Measurements from ENCODE around the gene CDH13. TPM values are rescaled to one million over a fixed set of nuclear protein-coding genes. Genes with fewer than 3 reads are reported as not detected.

CDH13 gene
- total and polyA plus RNA-seq, 10 of the 15 experiments (the other 5 are each of a cell fraction or from before 2014, with no cell fraction given): under 0.01 to 0.05 TPM; not detected in 8

DNA sequence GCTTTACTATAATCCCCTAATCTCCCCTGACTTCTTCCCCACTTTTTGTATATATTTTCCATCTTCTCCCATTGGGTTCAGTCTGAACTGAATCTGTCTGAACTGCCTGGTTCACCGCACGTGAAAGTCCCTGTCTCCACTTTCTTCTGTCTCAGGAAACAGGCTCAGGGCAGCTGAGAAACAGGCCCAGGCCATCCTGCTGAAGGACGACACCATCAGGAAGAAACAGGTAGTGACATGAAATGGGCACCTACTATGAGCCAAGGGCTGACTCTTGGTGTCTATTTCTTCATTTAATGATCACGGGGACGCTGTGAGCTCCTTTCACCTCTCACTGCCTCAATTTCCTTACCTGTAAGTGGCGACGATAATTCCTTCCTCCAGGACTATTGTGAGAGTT is 1090.5 kb downstream of the CDH13 start:
- TF ChIP-seq, protein P1, sequence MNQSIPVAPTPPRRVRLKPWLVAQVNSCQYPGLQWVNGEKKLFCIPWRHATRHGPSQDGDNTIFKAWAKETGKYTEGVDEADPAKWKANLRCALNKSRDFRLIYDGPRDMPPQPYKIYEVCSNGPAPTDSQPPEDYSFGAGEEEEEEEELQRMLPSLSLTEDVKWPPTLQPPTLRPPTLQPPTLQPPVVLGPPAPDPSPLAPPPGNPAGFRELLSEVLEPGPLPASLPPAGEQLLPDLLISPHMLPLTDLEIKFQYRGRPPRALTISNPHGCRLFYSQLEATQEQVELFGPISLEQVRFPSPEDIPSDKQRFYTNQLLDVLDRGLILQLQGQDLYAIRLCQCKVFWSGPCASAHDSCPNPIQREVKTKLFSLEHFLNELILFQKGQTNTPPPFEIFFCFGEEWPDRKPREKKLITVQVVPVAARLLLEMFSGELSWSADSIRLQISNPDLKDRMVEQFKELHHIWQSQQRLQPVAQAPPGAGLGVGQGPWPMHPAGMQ (IDR thresholded peaks at IDR 0.05; ENCODE audit: borderline replicate concordance): no peak
- TF ChIP-seq SRF (IDR thresholded peaks at IDR 0.05; ENCODE audit: low read depth in 2 of 2, low read length in 2 of 2): no peak
- TF ChIP-seq, protein P2, sequence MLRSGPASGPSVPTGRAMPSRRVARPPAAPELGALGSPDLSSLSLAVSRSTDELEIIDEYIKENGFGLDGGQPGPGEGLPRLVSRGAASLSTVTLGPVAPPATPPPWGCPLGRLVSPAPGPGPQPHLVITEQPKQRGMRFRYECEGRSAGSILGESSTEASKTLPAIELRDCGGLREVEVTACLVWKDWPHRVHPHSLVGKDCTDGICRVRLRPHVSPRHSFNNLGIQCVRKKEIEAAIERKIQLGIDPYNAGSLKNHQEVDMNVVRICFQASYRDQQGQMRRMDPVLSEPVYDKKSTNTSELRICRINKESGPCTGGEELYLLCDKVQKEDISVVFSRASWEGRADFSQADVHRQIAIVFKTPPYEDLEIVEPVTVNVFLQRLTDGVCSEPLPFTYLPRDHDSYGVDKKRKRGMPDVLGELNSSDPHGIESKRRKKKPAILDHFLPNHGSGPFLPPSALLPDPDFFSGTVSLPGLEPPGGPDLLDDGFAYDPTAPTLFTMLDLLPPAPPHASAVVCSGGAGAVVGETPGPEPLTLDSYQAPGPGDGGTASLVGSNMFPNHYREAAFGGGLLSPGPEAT (IDR thresholded peaks at IDR 0.05; ENCODE audit: low read depth): no peak
- TF ChIP-seq GABPA (IDR thresholded peaks at IDR 0.05; ENCODE audit: low read depth): no peak
- TF ChIP-seq RBBP5 (conservative IDR thresholded peaks at IDR 0.05): no peak
- no peak for TF ChIP-seq PML (IDR thresholded peaks at IDR 0.05; ENCODE audit: low read length)
- no peak for TF ChIP-seq SUPT20H (IDR thresholded peaks at IDR 0.05; ENCODE audit: borderline replicate concordance, control insufficient read depth, low read depth, low read length)
- TF ChIP-seq MEF2B (IDR thresholded peaks at IDR 0.05; ENCODE audit: partially characterized antibody, poor library complexity, severe bottlenecking): no peak
- no peak for TF ChIP-seq SMARCA5 (IDR thresholded peaks at IDR 0.05)
- TF ChIP-seq, protein P3, sequence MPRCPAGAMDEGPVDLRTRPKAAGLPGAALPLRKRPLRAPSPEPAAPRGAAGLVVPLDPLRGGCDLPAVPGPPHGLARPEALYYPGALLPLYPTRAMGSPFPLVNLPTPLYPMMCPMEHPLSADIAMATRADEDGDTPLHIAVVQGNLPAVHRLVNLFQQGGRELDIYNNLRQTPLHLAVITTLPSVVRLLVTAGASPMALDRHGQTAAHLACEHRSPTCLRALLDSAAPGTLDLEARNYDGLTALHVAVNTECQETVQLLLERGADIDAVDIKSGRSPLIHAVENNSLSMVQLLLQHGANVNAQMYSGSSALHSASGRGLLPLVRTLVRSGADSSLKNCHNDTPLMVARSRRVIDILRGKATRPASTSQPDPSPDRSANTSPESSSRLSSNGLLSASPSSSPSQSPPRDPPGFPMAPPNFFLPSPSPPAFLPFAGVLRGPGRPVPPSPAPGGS (IDR thresholded peaks at IDR 0.05; ENCODE audit: borderline replicate concordance, insufficient read depth, low read depth, low read length, poor library complexity, severe bottlenecking): no peak
- Histone ChIP-seq H3K4me1 (ENCODE audit: control insufficient read depth, insufficient read depth, low read length) (no peaks in the 10 kb centered on the region), H3K9ac (ENCODE audit: control insufficient read depth, insufficient read depth, low read length) (no peak overlapping the region), H3K9me3 (replicated peaks; ENCODE audit: control insufficient read depth, insufficient read depth, low read length) (no peaks in the 10 kb centered on the region), H3K79me2 (ENCODE audit: control insufficient read depth, insufficient read depth, low read length) (no peaks in the 10 kb centered on the region), H3K36me3 (ENCODE audit: control insufficient read depth in 2 of 2, insufficient read depth in 2 of 2, low read length in 1 of 2) (no peaks in the 10 kb centered on the region), H3K27me3 (replicated peaks in 1 of 2; ENCODE audit: control insufficient read depth in 2 of 2, insufficient read depth in 2 of 2, low read length in 1 of 2) (no peaks in the 10 kb centered on the region), H3K27ac (ENCODE audit: control insufficient read depth, insufficient read depth) (no peak overlapping the region), H4K20me1 (ENCODE audit: control insufficient read depth, insufficient read depth) (no peaks in the 10 kb centered on the region), H2AFZ (ENCODE audit: control insufficient read depth, low read depth, low read length) (no peak overlapping the region), H3K4me3 (no peak overlapping the region), H3K4me2 (ENCODE audit: control insufficient read depth, insufficient read depth) (no peak overlapping the region)
- ATAC-seq (no peak), FAIRE-seq (no peak), DNase-seq (ENCODE audit: low read depth, low spot score) (no peak)
- intact Hi-C loops (cut with micrococcal nuclease; ENCODE audit: unreplicated experiment): no loop called here
- SMC1A ChIA-PET (ENCODE audit: uncharacterized antibody, unreplicated experiment): interaction anchor here (0.6 kb wide), 1 partner anchor 102 kb away, joined by 3 read pairs; no protein-coding TSS in a partner anchor
- BruUV-seq (replicated peaks): no TSS peak
- POLR2A ChIA-PET: no interaction called here
- RAD21 ChIA-PET (ENCODE audit: unreplicated experiment): no interaction called here
- CTCF ChIA-PET: no interaction called here
- WGBS (ENCODE audit: insufficient coverage, insufficient replicate concordance, low lambda C conversion rate, missing lambda C conversion rate): 36% methylated on average over 7 of the region's 7 CpGs
- in situ Hi-C loops (cut with MboI): no loop called here
